GM12891 (cell line): ENCODE measurements around the gene CNOT10.
"Not testable (repeated sequence)": the region's sequence is repeated elsewhere in the genome, so short reads cannot be mapped to it uniquely, and the experiment has no call there.

ENCODE experiments used
- DNase-seq: peaks from one replicate; pipeline ENCODE4 v3.0.0; 2011; ENCODE audit warnings: low spot score; ENCODE audit not compliant: insufficient read length
- FAIRE-seq: peaks from 2 replicates; lab custom pipeline; 2011; peaks lifted over from hg19 to GRCh38; lab: Jason Lieb, UNC
- PAX5 ChIP-seq: IDR thresholded peaks from 2 replicates; pipeline ENCODE4 v1.6.1; 2011; ENCODE audit warnings: low read length, moderate library complexity, mild to moderate bottlenecking; ENCODE audit not compliant: insufficient read depth, severe bottlenecking
- POLR2A ChIP-seq: IDR thresholded peaks from 2 replicates; pipeline ENCODE4 v1.6.1; 2011; ENCODE audit warnings: low read depth, low read length, control low read depth
- POLR2AphosphoS5 ChIP-seq: IDR thresholded peaks from 2 replicates; pipeline ENCODE4 v1.6.1; 2011; ENCODE audit warnings: low read depth, low read length, control low read depth
- POU2F2 ChIP-seq: IDR thresholded peaks from 2 replicates; pipeline ENCODE4 v1.6.1; 2011; ENCODE audit warnings: low read depth, mild to moderate bottlenecking, control low read depth, low read length, moderate library complexity
- SPI1 ChIP-seq: IDR thresholded peaks from 2 replicates; pipeline ENCODE4 v1.6.1; 2011; ENCODE audit warnings: low read depth, low read length, control low read depth
- TAF1 ChIP-seq: IDR thresholded peaks from 2 replicates; pipeline ENCODE4 v1.6.1; 2011; ENCODE audit warnings: low read depth, low read length, control low read depth

The CNOT10 gene

DNA sequence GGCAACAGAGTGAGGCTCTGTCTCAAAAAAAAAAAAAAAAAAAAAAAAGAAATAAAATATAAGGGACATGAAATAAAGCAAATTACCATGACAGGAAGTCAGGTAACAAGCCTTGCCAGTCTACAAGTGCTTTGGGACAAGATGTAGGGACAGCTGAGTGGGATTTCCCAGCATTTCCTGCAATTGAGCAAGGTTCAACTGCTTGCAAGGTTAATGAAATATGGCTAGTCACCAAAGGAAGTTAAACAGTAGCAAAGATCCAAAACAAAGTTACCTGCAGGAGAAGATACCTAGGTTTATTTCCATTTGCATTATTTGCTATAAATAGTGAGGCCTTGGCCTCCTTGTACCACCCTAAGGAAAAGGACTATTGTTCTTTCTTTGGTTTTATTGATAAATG lies 22.3 kb upstream of the CNOT10 start:
- FAIRE-seq (no peak), DNase-seq (no peak)
- TF ChIP-seq TAF1 (no peak), SPI1 (no peak), PAX5 (no peak), POLR2A (no peak), POLR2AphosphoS5 (no peak), POU2F2 (no peak)

DNA sequence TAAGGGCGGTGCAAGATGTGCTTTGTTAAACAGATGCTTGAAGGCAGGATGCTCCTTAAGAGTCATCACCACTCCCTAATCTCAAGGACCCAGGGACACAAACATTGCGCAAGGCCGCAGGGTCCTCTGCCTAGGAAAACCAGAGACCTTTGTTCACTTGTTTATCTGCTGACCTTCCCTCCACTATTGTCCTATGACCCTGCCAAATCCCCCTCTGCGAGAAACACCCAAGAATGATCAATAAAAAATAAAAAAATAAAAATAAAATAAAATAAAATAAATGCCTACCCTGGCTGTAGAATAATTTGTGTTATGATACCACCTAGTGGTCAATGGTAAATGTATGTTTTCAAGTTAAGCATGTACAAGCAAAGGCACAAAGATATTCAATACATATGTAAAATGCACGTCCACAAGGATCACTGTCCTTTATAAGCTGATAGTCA lies 20.3 kb upstream of the CNOT10 start:
- peak; percentile 18 for DNase-seq

DNA sequence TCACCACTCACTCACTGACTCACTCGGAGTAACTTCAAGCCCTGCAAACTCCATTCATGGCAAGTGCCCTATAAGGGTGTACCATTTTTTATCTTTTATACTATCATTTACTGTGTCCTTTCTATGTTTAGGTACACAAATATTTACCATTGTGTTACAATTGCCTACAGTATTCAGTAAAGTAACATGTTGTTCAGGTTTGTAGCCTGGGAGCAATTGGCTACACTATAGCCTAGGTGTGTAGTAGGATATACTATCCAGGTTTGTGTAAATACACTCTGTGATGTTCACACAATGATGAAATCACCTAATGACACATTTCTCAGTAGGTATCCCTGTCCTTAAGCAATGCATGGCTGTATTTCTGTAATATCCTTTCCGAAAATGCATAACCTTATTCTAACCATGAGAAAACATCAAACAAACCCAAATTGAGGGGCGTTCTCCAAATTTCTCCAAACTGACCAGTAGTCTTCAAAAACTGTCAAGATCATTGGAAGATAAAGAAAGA lies 17.9 kb upstream of the CNOT10 start:
- DNase-seq, result no peak
- TF ChIP-seq POLR2A (no peak), PAX5 (no peak)
- FAIRE-seq, result no peak

More for the DNA sequence above, 20.3 kb upstream of the CNOT10 start:
- FAIRE-seq, result peak; percentile 47

DNA sequence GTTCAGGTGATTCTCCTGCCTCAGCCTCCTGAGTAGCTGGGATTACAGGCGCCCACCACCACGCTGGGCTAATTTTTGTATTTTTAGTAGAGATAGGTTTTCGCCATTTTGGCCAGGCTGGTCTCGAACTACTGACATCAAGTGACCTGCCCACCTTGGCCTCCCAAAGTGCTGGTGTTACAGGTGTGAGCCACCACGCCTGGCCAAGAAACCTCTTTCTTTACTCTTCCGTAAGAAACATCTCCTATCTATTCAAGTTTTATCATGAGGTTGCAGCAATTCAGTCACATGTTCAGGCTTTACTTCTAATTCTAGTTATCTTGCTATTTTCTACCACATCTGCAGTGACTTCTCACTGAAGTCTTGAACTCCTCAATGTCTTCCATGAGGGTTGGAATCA lies 15.8 kb upstream of the CNOT10 start:
- FAIRE-seq, DNase-seq: not testable (repeated sequence)

DNA sequence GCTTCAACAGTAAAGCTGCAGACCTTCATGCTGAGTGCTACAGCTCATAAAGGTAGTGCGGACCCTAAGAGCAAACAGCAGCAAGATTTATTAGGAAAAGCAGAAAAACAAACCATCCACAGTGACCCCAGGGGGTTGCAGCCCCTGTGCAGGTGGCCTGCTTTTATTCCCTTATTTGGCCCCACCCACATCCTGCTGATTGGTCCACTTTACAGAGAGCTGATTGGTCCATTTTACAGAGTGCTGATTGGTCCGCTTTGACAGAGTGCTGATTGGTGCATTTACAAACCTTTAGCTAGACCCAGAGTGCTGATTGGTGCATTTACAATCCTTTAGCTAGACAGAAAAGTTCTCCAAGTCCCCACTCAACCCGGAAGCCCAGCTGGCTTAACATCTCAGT lies 11.3 kb upstream of the CNOT10 start:
- FAIRE-seq, result not testable (repeated sequence)

DNA sequence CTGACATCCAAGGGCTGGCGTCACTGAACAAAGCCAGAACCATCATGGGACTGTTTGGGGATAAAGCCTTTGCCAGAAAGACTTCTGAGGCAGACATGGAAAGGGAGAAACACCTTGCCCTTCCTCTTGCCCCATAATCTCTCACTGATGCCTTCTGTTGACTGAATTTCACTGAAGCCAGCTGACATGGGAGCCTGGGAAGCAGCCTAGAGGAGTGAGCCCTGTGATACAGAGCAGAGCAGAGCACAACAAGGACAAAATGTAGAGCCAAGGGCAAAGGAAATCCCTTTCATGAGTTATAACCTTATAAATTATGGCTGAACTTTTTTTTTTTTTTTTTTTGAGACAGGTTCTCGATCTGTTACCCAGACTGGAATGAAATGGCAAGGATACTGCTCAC lies 9.8 kb upstream of the CNOT10 start:
- no peak for TF ChIP-seq SPI1
- TF ChIP-seq TAF1, result no peak
- no peak for TF ChIP-seq POLR2AphosphoS5
- no peak for TF ChIP-seq POLR2A
- no peak for TF ChIP-seq PAX5
- TF ChIP-seq POU2F2, result no peak
- no peak for FAIRE-seq
- no peak for DNase-seq

More for the DNA sequence above, 11.3 kb upstream of the CNOT10 start:
- DNase-seq, result not testable (repeated sequence)

DNA sequence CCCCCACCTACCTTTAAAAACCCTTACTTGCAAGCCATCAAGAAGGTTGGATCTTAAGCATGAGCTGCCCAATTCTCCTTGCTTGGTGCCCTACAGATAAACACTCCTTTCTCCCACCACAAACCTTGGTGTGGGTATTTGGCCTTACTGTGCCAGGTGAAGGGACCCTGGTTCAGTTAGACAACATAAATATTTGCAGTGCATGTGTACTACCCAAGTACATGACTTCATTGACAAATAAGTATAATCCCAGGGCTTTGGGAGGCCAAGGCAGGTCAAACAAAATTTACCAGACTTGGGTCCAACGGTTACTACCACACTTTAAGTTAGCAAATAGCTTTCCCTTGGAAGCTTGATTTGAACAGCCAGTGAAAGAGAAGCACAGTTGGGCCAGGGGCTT lies 9.3 kb upstream of the CNOT10 start:
- FAIRE-seq, result no peak
- no peak for DNase-seq
- no peak for TF ChIP-seq PAX5
- no peak for TF ChIP-seq TAF1
- TF ChIP-seq POU2F2, result no peak
- no peak for TF ChIP-seq SPI1
- TF ChIP-seq POLR2AphosphoS5, result no peak
- TF ChIP-seq POLR2A, result no peak

DNA sequence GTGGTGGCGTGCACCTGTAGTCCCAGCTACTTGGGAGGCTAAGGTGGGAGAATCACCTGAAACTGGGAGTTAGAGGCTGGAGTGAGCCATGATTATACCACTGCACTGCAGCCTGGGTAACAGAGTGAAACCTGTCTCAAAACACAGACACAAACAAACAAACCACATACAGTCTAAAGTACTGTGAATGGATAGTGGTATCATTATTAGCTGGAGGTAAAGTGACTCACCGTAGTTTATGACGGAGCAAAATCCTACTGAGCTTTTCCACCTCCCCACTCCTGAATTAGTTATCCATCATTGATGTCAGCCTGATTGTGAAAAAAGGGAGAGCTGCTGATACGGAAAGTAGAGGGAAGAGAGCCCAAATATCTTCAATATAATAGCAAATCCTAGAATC lies 3.2 kb upstream of the CNOT10 start:
- FAIRE-seq (no peak), DNase-seq (no peak)
- TF ChIP-seq POLR2AphosphoS5, result no peak
- no peak for TF ChIP-seq TAF1
- TF ChIP-seq POU2F2, result no peak
- TF ChIP-seq SPI1, result no peak

DNA sequence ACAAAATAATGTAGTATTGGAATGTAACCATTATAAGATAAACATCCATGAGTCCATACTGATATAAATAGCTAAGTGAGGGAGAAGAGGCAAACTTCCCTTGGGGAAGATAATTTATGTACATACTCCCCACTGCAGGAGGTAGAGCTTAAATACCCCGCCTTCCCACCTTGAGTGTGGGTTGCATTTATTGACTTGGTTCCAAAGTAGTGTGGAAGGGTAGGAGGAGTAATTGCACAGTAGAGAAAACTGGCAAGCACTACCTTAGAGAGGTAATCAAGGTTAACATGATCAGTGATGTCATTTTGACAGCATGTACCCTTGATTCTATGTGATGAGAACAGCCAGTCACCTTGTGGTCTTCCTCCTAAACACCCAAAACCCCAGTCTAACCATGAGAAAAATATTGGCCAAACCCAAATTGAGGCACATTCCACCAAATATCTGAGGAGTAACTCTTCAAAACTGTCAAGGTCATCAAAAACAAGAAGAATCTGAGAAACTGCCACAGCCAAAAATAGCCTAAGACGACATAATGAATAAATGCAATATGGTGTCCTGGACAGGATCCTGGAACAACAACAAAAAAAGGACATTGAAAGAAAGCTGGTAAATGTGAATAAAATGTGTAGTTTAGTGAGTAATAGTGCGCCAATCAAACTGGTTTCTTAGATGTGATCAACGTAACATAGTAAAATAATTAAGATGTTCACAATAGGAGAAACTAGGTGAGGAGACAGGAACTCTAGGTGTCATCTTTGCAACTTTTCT lies 774 bp upstream of the CNOT10 start:
- no peak for DNase-seq
- FAIRE-seq, result peak; percentile 58
- no peak for TF ChIP-seq POLR2A
- TF ChIP-seq TAF1, result 0 out of 2 replicates have a peak, but pooled peaks have one; percentile 10

DNA sequence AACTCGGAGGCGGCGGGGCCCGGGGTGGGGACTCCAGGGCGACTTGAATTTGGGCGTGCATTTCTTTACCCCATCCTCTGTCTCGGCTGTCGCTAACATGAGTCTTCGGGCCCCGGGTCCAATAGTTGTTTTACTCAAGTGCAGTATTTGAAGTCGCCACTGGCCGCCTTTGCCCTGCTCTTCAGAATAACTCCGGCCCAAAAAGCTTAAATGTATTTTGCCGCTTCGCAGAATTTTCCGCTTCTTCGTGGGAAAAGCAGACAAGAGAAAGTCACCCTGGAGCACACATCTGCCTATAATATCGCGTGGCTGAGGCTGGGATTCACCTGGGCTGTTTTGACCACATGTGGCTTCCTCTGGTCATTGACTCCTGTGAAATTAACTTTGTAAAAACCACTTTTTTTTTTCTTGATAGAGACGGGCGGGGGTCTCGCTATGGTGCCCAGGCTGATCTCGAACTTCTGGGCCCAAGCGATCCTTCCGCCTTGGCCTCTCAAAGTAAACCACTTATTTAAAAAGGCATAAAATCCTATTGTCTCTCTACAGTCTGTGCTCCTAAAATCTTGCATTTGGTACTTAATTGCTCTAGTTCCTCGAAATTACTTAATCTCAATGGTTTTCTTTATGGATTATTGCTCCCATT lies 676 bp downstream of the CNOT10 start:
- TF ChIP-seq PAX5 (no peak), POU2F2 (no peak), SPI1 (no peak), TAF1 (no peak), POLR2A (no peak), POLR2AphosphoS5 (no peak)
- FAIRE-seq, result no peak
- no peak for DNase-seq

DNA sequence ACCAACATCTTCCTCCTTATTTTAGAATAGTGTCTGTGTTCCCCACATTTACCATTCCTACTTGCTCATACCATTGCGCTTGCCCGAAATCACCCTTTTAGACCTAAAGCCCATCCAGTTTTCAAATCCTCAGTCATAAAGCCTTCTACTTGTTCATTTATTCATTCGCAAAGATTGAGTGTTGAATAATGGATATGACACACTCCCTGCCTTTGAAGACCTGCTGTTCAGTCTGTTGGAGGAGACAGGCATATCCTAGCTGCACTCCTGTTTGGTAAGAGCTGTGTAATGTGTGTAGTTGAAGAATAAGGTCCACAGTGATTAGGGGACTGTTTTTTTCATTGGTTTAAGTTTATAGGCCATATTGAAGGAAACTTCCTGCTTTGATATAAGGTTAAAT lies 1.7 kb downstream of the CNOT10 start:
- peak; percentile 45 for FAIRE-seq
- TF ChIP-seq PAX5 (no peak), TAF1 (no peak), POLR2AphosphoS5 (no peak), POU2F2 (no peak), POLR2A (no peak), SPI1 (no peak)
- no peak for DNase-seq
